H1 (cell line): Measurements from ENCODE around the gene FAM9C. TPM values are rescaled to one million over a fixed set of nuclear protein-coding genes. Genes with fewer than 3 reads are reported as not detected.

ENCODE experiments used
- BCL11A ChIP-seq, 2 experiments: IDR thresholded peaks; one replicate each; pipeline ENCODE4 v1.6.1; 2011; ENCODE audit warnings: low read depth in 2 of 2, low read length in 2 of 2, mild to moderate bottlenecking in 2 of 2
- BRCA1 ChIP-seq: IDR thresholded peaks from 2 replicates; pipeline ENCODE4 v1.6.1; 2012; ENCODE audit warnings: low read depth, low read length, improper control_type of control experiment
- CBX8 ChIP-seq: fragments of 300-800, 300-1000 bp; sonication (generic); IDR thresholded peaks from 2 replicates; pipeline ENCODE4 v1.7.1; 2016; ENCODE audit warnings: low read depth, low read length, borderline replicate concordance
- KDM4A ChIP-seq: IDR thresholded peaks from one replicate; pipeline ENCODE4 v1.7.1; 2012; ENCODE audit warnings: low read depth, mild to moderate bottlenecking, moderate library complexity, low read length, inconsistent platforms; ENCODE audit not compliant: severe bottlenecking
- POU5F1 ChIP-seq: IDR thresholded peaks from 2 replicates; pipeline ENCODE4 v1.6.1; 2011; ENCODE audit warnings: low read depth, mild to moderate bottlenecking, low read length, moderate library complexity
- SAP30 ChIP-seq: fragments of 300-600 bp; sonication (generic); IDR thresholded peaks from 2 replicates; pipeline ENCODE4 v1.7.1; 2012; ENCODE audit warnings: low read length, moderate library complexity, mild to moderate bottlenecking, inconsistent platforms; ENCODE audit not compliant: insufficient read depth, insufficient replicate concordance
- TAF7 ChIP-seq: optimal IDR thresholded peaks from 2 replicates; pipeline ENCODE3; 2011; ENCODE audit warnings: low read depth, mild to moderate bottlenecking, inconsistent platforms, low read length, moderate library complexity, borderline replicate concordance
- polyA plus RNA-seq, 7 experiments: library from polyadenylated mRNA; depleted of rRNA in 3 of 7; stranded (reverse) in 5 of 7; unstranded in 2 of 7; fragments of >200 nt in 5 of 7; fragments of 200-250 nt in 2 of 7; gene quantifications; 1 replicate in 5 of 7; 2 replicates in 1 of 7; 4 replicates in 1 of 7; pipeline versions ENCODE4 v1.2.1 to v1.2.3, GENCODE V29; 2011 to 2013; ENCODE audit warnings: missing spikeins in 2 of 7, mixed read lengths in 2 of 7
- total RNA-seq: library from RNA; stranded (reverse); fragmentation: NEBNext Ultra II Directional; extraction: Animal tissue kit (Norgen Biotek cat#: 25700); gene quantifications from 2 replicates; pipeline ENCODE4 v1.2.1, GENCODE V29; 2021

The FAM9C gene
- total and polyA plus RNA-seq, 2 of the 8 experiments (the other 6 are each of a cell fraction or from before 2014, with no cell fraction given): not detected

- TF ChIP-seq CBX8: no peak
- no peak for TF ChIP-seq TAF7
- TF ChIP-seq BRCA1: no peak
- no peak for TF ChIP-seq KDM4A
- TF ChIP-seq POU5F1: no peak
- TF ChIP-seq SAP30: no peak
- TF ChIP-seq BCL11A (IDR thresholded peaks at IDR 0.05; ENCODE audit: low read depth in 2 of 2, low read length in 2 of 2): no peak
Measured at GRCh38 chrX:13078739-13079444, 34.5 kb upstream of the FAM9C start (continued).
